GM21723 (cell line): ENCODE measurements around the gene COL27A1.

ENCODE experiments used
- ATAC-seq: cut with Tn5 transposase; IDR thresholded peaks from one replicate; pipeline ENCODE4 v1.9.1; 2021; ENCODE audit warnings: mild to moderate bottlenecking, moderate library complexity; ENCODE audit not compliant: unreplicated experiment

Gene COL27A1

GRCh38 chr9:114166103-114166470 is 10.8 kb downstream of the COL27A1 start:
- ATAC-seq, result no peak

- ATAC-seq, result no peak
These were observed 11.6 kb downstream of the COL27A1 start for GRCh38 chr9:114166614-114167572.

- ATAC-seq, result no peak
These were observed 12.3 kb downstream of the COL27A1 start for GRCh38 chr9:114167591-114168091.

GRCh38 chr9:114168281-114169028 is 13.1 kb downstream of the COL27A1 start:
- no peak for ATAC-seq

GRCh38 chr9:114169029-114169951 is 14.0 kb downstream of the COL27A1 start:
- ATAC-seq, result no peak

- ATAC-seq, result no peak
These were observed 14.8 kb downstream of the COL27A1 start for GRCh38 chr9:114169952-114170770.

- no peak for ATAC-seq
These were observed 15.6 kb downstream of the COL27A1 start for GRCh38 chr9:114170771-114171461.

GRCh38 chr9:114171500-114171899 is 16.2 kb downstream of the COL27A1 start:
- ATAC-seq, result no peak

GRCh38 chr9:114172981-114173833 is 17.9 kb downstream of the COL27A1 start:
- no peak for ATAC-seq

- no peak for ATAC-seq
These were observed 19.2 kb downstream of the COL27A1 start for GRCh38 chr9:114174557-114174875.

GRCh38 chr9:114174876-114175771 is 19.8 kb downstream of the COL27A1 start:
- ATAC-seq, result no peak

GRCh38 chr9:114176624-114177291 is 21.4 kb downstream of the COL27A1 start:
- no peak for ATAC-seq

- no peak for ATAC-seq
These were observed 22.2 kb downstream of the COL27A1 start for GRCh38 chr9:114177423-114178064.

- no peak for ATAC-seq
These were observed 22.7 kb downstream of the COL27A1 start for GRCh38 chr9:114178076-114178475.

- no peak for ATAC-seq
These were observed 23.6 kb downstream of the COL27A1 start for GRCh38 chr9:114178756-114179450.

- ATAC-seq, result no peak
These were observed 24.2 kb downstream of the COL27A1 start for GRCh38 chr9:114179516-114179915.
